Bronchial epithelial cell (primary cell): Measurements from ENCODE around the gene RBSN. TPM values are rescaled to one million over a fixed set of nuclear protein-coding genes. Genes with fewer than 3 reads are reported as not detected.

Experiments used
- DNase-seq: peaks from one replicate; pipeline ENCODE4 v3.0.0-alpha.2; 2010; ENCODE audit warnings: low read depth
- FAIRE-seq: peaks from 2 replicates; lab custom pipeline; 2011; peaks lifted over from hg19 to GRCh38; lab: Jason Lieb, UNC
- H3K27me3 ChIP-seq: 2 replicates; pipeline ENCODE4 v1.5.1; 2011; ENCODE audit warnings: low read length; ENCODE audit not compliant: control insufficient read depth, insufficient read depth
- H3K36me3 ChIP-seq: 2 replicates; pipeline ENCODE4 v1.5.1; 2011; ENCODE audit warnings: low read length; ENCODE audit not compliant: control insufficient read depth, insufficient read depth
- H3K4me3 ChIP-seq: 2 replicates; pipeline ENCODE4 v1.5.1; 2011; ENCODE audit warnings: mild to moderate bottlenecking, low read depth, low read length, control low read depth
- total RNA-seq: library from RNA; depleted of rRNA; stranded (reverse); fragments of >200 nt; gene quantifications from 2 replicates; pipeline ENCODE4 v1.2.1, GENCODE V29; 2014
- TF ChIP-seq, protein P1 (sequence below): IDR thresholded peaks from 2 replicates; pipeline ENCODE4 v1.5.1; 2011; ENCODE audit warnings: mild to moderate bottlenecking, moderate library complexity, low read length, control low read depth, inconsistent platforms; ENCODE audit not compliant: insufficient read depth, severe bottlenecking

RBSN gene
- total RNA-seq, 1 donor from 2014 or later = 32.9 TPM

DNA sequence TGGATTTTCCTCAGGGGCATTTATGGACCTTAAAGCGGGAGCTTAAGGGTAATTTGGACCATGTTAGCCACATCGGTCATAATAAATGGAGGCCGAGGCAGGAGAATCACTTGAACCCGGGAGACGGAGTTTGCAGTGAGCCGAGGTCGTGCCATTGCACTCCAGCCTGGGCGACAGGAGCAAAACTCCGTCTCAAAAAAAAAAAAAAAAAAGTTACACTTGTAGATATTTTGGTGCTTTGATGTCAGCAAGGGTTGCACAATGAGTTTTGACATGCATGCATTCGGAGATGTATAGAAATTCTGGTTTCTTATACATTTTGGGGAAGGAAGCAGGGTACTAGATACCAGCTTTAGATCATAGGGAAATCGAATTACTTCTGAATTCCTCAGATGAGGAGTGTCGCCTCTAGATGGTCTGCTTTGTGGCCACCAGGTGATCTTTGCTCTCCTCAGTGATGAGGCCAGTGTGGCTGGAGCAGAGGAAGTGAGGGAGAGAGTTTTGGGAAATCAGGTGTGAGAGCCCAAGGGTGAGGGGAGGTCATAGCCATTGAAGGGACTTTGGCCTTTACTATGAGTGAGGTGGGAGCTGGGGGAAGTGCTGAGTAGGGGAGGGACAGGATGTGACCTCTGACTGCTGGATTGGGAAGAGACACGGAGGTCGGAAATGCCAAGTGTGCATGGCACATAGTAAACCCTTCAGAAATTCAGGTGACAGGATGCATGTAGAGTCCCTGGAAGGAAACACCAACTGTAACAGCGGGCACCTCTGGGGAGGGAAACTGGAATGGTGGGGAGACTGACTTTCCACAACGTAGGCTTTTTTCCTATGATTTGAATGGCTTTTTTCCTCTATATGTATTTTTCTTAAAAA lies 8.4 kb upstream of the RBSN start:
- DNase-seq = no peak
- TF ChIP-seq, protein P1, sequence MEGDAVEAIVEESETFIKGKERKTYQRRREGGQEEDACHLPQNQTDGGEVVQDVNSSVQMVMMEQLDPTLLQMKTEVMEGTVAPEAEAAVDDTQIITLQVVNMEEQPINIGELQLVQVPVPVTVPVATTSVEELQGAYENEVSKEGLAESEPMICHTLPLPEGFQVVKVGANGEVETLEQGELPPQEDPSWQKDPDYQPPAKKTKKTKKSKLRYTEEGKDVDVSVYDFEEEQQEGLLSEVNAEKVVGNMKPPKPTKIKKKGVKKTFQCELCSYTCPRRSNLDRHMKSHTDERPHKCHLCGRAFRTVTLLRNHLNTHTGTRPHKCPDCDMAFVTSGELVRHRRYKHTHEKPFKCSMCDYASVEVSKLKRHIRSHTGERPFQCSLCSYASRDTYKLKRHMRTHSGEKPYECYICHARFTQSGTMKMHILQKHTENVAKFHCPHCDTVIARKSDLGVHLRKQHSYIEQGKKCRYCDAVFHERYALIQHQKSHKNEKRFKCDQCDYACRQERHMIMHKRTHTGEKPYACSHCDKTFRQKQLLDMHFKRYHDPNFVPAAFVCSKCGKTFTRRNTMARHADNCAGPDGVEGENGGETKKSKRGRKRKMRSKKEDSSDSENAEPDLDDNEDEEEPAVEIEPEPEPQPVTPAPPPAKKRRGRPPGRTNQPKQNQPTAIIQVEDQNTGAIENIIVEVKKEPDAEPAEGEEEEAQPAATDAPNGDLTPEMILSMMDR = no peak
- no peak for FAIRE-seq
- H3K4me3 ChIP-seq = no peak overlapping the region
- no peaks in the 10 kb centered on the region for H3K36me3 ChIP-seq
- no peaks in the 10 kb centered on the region for H3K27me3 ChIP-seq

DNA sequence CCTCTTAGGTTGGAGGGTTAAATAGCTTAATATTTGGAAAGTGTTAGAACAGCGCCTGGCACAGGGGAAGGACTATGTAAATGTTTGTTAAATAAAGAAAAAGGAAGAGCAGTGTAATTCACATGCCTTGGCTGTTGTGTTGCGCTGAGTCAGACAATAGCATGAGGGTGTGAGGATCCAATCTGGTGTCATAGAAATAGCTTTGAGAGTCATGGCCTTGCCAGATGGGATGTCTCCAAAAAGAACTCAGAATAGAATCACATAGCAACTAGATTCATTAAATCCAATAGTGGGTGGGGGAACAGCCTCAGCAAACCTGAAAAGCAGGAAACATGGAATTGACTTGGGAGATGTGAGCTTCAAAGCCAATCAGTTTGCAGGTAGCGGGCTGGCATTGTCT lies 3.9 kb upstream of the RBSN start:
- DNase-seq (peak; percentile 40), FAIRE-seq (no peak)

DNA sequence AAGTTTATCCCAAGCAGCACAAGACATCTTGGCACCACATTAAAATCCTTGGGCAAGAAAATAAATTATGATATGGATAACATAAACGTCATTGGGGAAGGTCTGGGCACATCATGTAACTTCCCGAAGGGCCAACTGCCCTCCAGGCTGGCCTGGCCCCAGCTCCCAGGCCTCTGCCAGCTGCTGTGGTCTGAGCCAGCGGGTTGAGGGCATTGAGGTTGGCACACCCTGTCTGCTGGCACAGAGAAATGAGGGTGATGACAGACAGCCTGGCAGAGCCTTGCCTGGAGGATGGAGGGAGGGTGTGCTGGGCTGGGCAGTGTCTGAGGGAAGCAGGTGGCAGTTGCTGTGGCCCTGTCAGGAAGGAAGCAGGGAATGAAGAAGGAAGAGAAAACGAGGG lies 3.3 kb upstream of the RBSN start:
- no peak for DNase-seq
- TF ChIP-seq, protein P1 = no peak
- FAIRE-seq = no peak

More for the DNA sequence above, 3.9 kb upstream of the RBSN start:
- Histone ChIP-seq H3K27me3 (no peaks in the 10 kb centered on the region), H3K36me3 (no peaks in the 10 kb centered on the region), H3K4me3 (no peak overlapping the region)
- TF ChIP-seq, protein P1 = no peak

DNA sequence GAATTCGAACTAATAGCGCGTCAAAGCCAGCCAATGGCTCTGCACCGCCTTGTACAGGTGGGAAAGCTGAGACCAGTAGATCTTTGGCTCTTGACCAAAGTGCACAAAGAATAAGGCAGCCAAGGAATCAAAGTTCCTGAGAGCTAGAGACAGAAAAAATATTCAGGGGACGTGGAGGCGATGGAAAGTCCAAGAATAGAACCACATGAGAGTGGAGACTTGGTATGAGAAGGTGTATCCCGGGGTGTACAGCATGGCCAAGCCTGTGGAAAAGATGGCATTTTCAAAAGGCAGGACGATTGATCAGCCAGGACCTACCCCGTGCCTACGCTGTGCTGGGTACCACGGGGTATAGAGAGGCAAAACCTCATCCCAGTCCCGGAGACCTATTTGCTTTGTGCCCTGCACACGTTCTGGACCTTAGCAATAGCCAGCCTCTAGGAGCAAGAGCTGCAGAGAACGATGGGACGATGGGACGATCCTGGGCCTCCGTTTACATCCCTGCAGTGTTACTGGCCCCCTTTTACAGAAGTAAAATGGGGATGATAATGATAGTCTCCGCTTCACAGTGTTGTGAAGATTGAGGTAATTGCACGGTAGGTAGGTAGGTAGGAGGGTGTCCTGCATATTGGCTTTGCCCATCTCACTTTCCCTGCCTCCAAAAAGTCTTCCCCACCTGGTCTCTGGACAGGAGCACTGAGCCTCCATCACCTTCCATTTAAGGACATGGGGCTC lies 583 bp upstream of the RBSN start:
- Histone ChIP-seq H3K36me3 (peaks cover 9% of the 10 kb centered on the region), H3K27me3 (no peaks in the 10 kb centered on the region), H3K4me3 (peak overlapping the region; percentile 89)
- FAIRE-seq = no peak
- TF ChIP-seq, protein P1 = no peak
- DNase-seq = no peak

More for the DNA sequence above, 3.3 kb upstream of the RBSN start:
- no peaks in the 10 kb centered on the region for H3K36me3 ChIP-seq
- H3K27me3 ChIP-seq = no peaks in the 10 kb centered on the region
- no peak overlapping the region for H3K4me3 ChIP-seq

DNA sequence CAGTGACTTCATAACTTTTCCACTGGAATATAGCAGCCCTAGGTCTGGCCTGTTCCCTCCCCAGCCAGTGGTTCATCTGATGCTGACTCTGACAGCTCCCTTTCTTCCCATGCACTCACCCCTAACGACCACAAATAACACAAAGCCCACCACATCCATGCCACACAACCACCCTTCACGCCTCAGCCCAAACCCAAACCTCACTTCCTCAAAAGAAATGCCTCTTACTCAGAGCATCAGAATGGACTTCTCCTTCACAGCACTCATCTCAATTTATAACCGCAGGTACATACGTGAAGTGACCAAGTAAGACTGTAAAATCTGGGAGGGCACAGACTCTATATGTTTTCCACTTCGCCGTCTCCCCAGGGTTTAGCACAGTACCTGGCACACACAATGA lies 1.1 kb downstream of the RBSN start:
- TF ChIP-seq, protein P1 = no peak
- peak overlapping the region; percentile 89 for H3K4me3 ChIP-seq
- peak; percentile 32 for DNase-seq
- no peak for FAIRE-seq
- no peaks in the 10 kb centered on the region for H3K27me3 ChIP-seq
- peaks cover 12% of the 10 kb centered on the region for H3K36me3 ChIP-seq
